Measurements from ENCODE around the gene MAPK8. TPM values are rescaled to one million over a fixed set of nuclear protein-coding genes. Genes with fewer than 3 reads are reported as not detected.

The MAPK8 gene
- polyA plus RNA-seq, 3 donors, result 18.4 to 21.1 (median 18.5) TPM

DNA sequence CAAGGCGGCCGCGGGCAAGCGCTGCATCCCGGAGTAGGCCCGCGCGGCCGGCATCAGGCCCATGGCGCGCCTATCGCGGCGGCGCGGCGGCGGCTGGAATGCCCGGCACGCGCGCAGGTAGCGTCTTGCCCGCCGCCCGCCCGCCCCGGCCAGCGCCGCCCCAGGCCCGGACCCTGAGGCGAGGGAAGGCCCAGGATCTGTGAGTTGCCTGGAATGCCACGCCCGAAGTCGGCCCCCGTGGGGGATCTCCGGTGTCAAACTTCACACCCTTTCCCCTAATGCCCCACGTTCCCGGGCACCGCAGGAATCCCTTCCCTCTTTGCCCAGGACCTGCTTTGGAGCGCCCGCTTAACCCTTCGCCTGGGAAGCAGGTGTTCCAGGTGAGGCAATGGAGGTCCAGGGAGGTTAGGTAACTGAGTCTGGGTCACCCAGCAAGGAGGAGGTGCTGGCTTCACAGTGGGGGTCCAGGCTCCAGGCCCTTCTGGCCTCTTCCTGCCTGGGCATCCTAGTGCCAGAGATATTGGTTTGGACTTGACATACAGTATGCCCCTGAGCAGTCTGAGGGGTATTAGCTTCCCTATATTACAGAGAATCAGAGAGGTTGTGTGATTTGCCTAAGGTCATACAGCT, 160.2 kb downstream of the MAPK8 start:
- 97% methylated on average over 36 of the region's 43 CpGs for WGBS (ENCODE audit: insufficient coverage)
- H3K79me2 ChIP-seq (ENCODE audit: insufficient read depth, low read length), result no peaks in the 10 kb centered on the region

DNA sequence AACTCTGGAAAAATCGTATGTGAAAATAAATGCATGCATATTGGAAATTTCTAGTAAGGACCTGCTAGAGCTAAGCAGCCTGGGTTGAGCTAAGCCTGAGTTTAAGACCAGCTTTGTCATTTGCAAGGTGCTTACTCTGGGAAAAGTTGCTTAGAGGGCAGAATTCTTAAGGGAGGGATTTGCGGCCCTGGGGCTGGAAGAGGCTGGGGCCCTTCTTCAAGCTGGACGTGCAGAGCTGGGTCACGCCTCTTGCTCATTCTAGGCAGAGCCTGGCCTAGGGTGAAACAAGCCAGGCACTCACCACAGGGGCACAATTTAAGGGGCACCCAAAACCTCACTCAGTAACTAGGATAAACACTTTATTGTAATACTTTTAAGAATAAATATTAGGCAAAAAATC, 161.2 kb downstream of the MAPK8 start:
- H3K79me2 ChIP-seq (ENCODE audit: insufficient read depth, low read length), result no peaks in the 10 kb centered on the region
- H3K27me3 ChIP-seq (ENCODE audit: control insufficient read depth in 2 of 2, insufficient read depth in 2 of 2, low read length in 2 of 2), result no peaks in the 10 kb centered on the region
- Mint-ChIP-seq H3K36me3 (no peaks in the 10 kb centered on the region), H3K27ac (no peak overlapping the region), H3K4me1 (no peaks in the 10 kb centered on the region), H3K4me3 (no peak overlapping the region), H3K27me3 (ENCODE audit: low read depth in 3 of 3) (peaks cover 6 to 13% (median 12%) of the 10 kb centered on the region in 3 donors), H3K9me3 (peaks cover 0 to 3% (median 0%) of the 10 kb centered on the region in 7 donors)
- no peak overlapping the region for H3K9ac ChIP-seq (ENCODE audit: insufficient read depth, low read length, poor library complexity, severe bottlenecking)
- no peaks in the 10 kb centered on the region for H4K20me1 ChIP-seq (ENCODE audit: insufficient read depth, low read length)
- H3K36me3 ChIP-seq (replicated peaks in 1 of 2; ENCODE audit: control insufficient read depth in 1 of 2, insufficient read depth in 2 of 2, low read length in 2 of 2), result no peaks in the 10 kb centered on the region
- no peak for DNase-seq
- no peaks in the 10 kb centered on the region for H3K9me3 ChIP-seq (replicated peaks in 1 of 2; ENCODE audit: control insufficient read depth in 1 of 2, insufficient read depth in 1 of 2, low read length in 2 of 2)
- no peak overlapping the region for H3K4me3 ChIP-seq (replicated peaks in 1 of 3; ENCODE audit: low read depth in 2 of 3, low read length in 3 of 3)
- H2AFZ ChIP-seq (ENCODE audit: insufficient read depth, low read depth, low read length, poor library complexity, severe bottlenecking), result no peak overlapping the region
- intact Hi-C loops (cut with micrococcal nuclease), result no loop called here
- no peak overlapping the region for H3K27ac ChIP-seq (ENCODE audit: low read depth in 1 of 2, low read length in 2 of 2)
- H3K4me1 ChIP-seq (ENCODE audit: control insufficient read depth in 1 of 2, insufficient read depth in 2 of 2, low read length in 2 of 2), result no peaks in the 10 kb centered on the region
- TF ChIP-seq, protein P1, sequence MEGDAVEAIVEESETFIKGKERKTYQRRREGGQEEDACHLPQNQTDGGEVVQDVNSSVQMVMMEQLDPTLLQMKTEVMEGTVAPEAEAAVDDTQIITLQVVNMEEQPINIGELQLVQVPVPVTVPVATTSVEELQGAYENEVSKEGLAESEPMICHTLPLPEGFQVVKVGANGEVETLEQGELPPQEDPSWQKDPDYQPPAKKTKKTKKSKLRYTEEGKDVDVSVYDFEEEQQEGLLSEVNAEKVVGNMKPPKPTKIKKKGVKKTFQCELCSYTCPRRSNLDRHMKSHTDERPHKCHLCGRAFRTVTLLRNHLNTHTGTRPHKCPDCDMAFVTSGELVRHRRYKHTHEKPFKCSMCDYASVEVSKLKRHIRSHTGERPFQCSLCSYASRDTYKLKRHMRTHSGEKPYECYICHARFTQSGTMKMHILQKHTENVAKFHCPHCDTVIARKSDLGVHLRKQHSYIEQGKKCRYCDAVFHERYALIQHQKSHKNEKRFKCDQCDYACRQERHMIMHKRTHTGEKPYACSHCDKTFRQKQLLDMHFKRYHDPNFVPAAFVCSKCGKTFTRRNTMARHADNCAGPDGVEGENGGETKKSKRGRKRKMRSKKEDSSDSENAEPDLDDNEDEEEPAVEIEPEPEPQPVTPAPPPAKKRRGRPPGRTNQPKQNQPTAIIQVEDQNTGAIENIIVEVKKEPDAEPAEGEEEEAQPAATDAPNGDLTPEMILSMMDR (IDR thresholded peaks at IDR 0.05), result no peak
- H3K4me2 ChIP-seq (replicated peaks; ENCODE audit: extremely low read depth, low read length, poor library complexity, severe bottlenecking), result no peak overlapping the region
- WGBS (ENCODE audit: insufficient coverage), result no CpG with 5 or more reads among the region's 4 CpGs

More for the DNA sequence above, 160.2 kb downstream of the MAPK8 start:
- Histone ChIP-seq H2AFZ (ENCODE audit: insufficient read depth, low read depth, low read length, poor library complexity, severe bottlenecking) (no peak overlapping the region), H3K27me3 (ENCODE audit: control insufficient read depth in 2 of 2, insufficient read depth in 2 of 2, low read length in 2 of 2) (no peaks in the 10 kb centered on the region), H3K4me3 (replicated peaks in 1 of 3; ENCODE audit: low read depth in 2 of 3, low read length in 3 of 3) (no peak overlapping the region), H3K4me1 (ENCODE audit: control insufficient read depth in 1 of 2, insufficient read depth in 2 of 2, low read length in 2 of 2) (no peaks in the 10 kb centered on the region), H3K9me3 (replicated peaks in 1 of 2; ENCODE audit: control insufficient read depth in 1 of 2, insufficient read depth in 1 of 2, low read length in 2 of 2) (no peaks in the 10 kb centered on the region), H4K20me1 (ENCODE audit: insufficient read depth, low read length) (no peaks in the 10 kb centered on the region), H3K4me2 (replicated peaks; ENCODE audit: extremely low read depth, low read length, poor library complexity, severe bottlenecking) (no peak overlapping the region), H3K9ac (ENCODE audit: insufficient read depth, low read length, poor library complexity, severe bottlenecking) (no peak overlapping the region), H3K27ac (ENCODE audit: low read depth in 1 of 2, low read length in 2 of 2) (no peak overlapping the region), H3K36me3 (replicated peaks in 1 of 2; ENCODE audit: control insufficient read depth in 1 of 2, insufficient read depth in 2 of 2, low read length in 2 of 2) (no peaks in the 10 kb centered on the region)
- TF ChIP-seq, protein P1 (IDR thresholded peaks at IDR 0.05), result no peak
- intact Hi-C loops (cut with micrococcal nuclease), result no loop called here
- Mint-ChIP-seq H3K4me3 (no peak overlapping the region), H3K9me3 (peaks cover 0 to 3% (median 0%) of the 10 kb centered on the region in 7 donors), H3K4me1 (no peaks in the 10 kb centered on the region), H3K27ac (no peak overlapping the region), H3K27me3 (ENCODE audit: low read depth in 3 of 3) (peaks cover 6 to 12% (median 12%) of the 10 kb centered on the region in 3 donors), H3K36me3 (no peaks in the 10 kb centered on the region)
- peak in 1 of 3 donors; percentile 2 for DNase-seq
